Lower lobe of right lung (tissue), 2 donors: Measurements from ENCODE around the gene PTPRG. TPM values are rescaled to one million over a fixed set of nuclear protein-coding genes. Genes with fewer than 3 reads are reported as not detected.

Experiments used
- ATAC-seq, 2 donors: fragments of 200-7000 bp; cut with Tn5 transposase; one replicate each; pipeline ENCODE4 v1.9.1; 2020 to 2022; ENCODE audit warnings: mild to moderate bottlenecking in 2 of 2, moderate library complexity in 2 of 2
- DNase-seq: peaks from one replicate; pipeline ENCODE4 v3.0.0-alpha.2; 2020
- H3K27ac ChIP-seq: fragments of 200-600 bp; one replicate; pipeline ENCODE4 v1.8.0; 2022
- H3K27me3 ChIP-seq: fragments of 200-600 bp; one replicate; pipeline ENCODE4 v1.8.0; 2022; ENCODE audit warnings: low read depth
- H3K36me3 ChIP-seq: fragments of 200-600 bp; one replicate; pipeline ENCODE4 v1.8.0; 2022; ENCODE audit warnings: mild to moderate bottlenecking
- H3K4me1 ChIP-seq: fragments of 200-600 bp; one replicate; pipeline ENCODE4 v1.8.0; 2022
- H3K4me3 ChIP-seq: fragments of 200-600 bp; one replicate; pipeline ENCODE4 v1.8.0; 2022; ENCODE audit warnings: mild to moderate bottlenecking
- H3K9me3 ChIP-seq: fragments of 200-600 bp; one replicate; pipeline ENCODE4 v1.8.0; 2022
- CTCF ChIP-seq: fragments of 200-600 bp; IDR thresholded peaks from one replicate; pipeline ENCODE4 v1.8.0; 2022; ENCODE audit warnings: antibody characterized with exemption, mild to moderate bottlenecking
- intact Hi-C: fragments of 100-400 bp; cut with DNase I; formaldehyde crosslinking; loops from one replicate; pipeline ENCODE4 v1.11.0; 2022
- total RNA-seq: library from RNA; stranded (reverse); fragmentation: NEBNext Ultra II Directional; extraction: Animal tissue kit (Norgen Biotek cat#: 25700); gene quantifications from one replicate; pipeline ENCODE4 v1.2.1, GENCODE V29; 2021
- donor health status: DM: no; HTN: yes; CAD: no; lungs with severe emphysema.

The PTPRG gene
- total RNA-seq, 1 donor from 2014 or later, result 67.6 TPM

DNA sequence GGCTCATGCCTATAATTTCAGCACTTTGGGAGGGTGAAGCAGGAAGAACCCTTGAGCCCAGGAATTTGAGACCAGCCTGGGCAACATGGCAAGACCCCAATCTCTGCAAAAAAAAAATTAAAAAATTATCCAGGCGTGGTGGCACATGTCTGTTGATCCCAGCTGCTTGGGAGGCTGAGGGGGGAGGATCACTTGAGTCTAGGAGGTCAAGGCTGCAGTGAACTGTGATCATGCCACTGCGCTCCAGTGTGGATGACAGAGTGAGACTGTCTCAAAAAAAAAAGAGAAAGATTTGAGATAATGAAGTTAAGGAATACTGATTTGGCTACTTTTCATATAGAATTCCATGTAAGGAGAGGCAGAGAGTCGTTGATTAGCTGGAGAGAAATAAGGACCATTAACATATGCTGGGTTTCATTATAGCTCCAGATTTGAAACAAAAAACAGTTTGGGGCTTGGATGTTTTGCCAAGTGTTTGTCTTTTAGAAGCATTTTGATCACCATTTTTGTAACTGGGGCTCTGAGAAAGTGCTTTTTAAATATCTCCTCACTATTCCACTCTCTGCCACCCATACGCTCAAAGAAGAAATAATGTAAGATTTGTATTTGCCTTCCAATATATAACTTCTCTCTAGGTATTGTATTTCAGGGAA is 597.8 kb downstream of the PTPRG start:
- intact Hi-C loops, result no loop called here

DNA sequence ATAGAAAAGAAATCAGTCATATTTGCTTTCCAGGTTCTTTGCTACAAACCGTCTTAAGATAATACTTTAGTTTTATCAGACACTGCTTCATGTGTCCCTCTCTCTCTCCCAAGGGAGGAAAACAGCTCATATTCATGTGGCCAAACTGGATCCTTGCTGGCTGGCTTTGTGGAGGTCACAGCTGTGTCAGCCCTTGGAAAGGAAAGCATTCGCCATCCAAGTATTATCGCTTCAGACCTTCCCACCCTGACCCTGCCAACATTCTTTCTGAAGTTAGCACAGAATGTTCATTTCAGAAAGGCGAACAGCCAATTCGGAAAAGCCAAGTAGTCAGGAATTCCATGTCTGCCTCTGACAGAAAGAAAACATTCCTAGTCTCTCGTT is 598.3 kb downstream of the PTPRG start:
- DNase-seq (no peak), ATAC-seq (peak; percentile 81 to 84)
- no peaks in the 10 kb centered on the region for H3K9me3 ChIP-seq
- H3K27ac ChIP-seq, result peak overlapping the region; percentile 75
- H3K4me3 ChIP-seq, result no peak overlapping the region
- no peaks in the 10 kb centered on the region for H3K36me3 ChIP-seq
- intact Hi-C loops, result no loop called here
- TF ChIP-seq CTCF, result no peak
- peaks cover 32% of the 10 kb centered on the region for H3K4me1 ChIP-seq
- H3K27me3 ChIP-seq, result no peaks in the 10 kb centered on the region

More for the DNA sequence above, 597.8 kb downstream of the PTPRG start:
- Histone ChIP-seq H3K9me3 (no peaks in the 10 kb centered on the region), H3K27me3 (no peaks in the 10 kb centered on the region), H3K36me3 (no peaks in the 10 kb centered on the region), H3K27ac (peak overlapping the region; percentile 75), H3K4me1 (peaks cover 32% of the 10 kb centered on the region), H3K4me3 (no peak overlapping the region)
- ATAC-seq (no peak), DNase-seq (no peak)
- no peak for TF ChIP-seq CTCF

GRCh38 chr3:62161371-62161770 is 600.0 kb downstream of the PTPRG start:
- Histone ChIP-seq H3K4me1 (peaks cover 40% of the 10 kb centered on the region), H3K9me3 (no peaks in the 10 kb centered on the region), H3K4me3 (no peak overlapping the region), H3K36me3 (no peaks in the 10 kb centered on the region), H3K27ac (no peak overlapping the region), H3K27me3 (no peaks in the 10 kb centered on the region)
- ATAC-seq (no peak), DNase-seq (no peak)
- TF ChIP-seq CTCF, result no peak
- intact Hi-C loops, result no loop called here

DNA sequence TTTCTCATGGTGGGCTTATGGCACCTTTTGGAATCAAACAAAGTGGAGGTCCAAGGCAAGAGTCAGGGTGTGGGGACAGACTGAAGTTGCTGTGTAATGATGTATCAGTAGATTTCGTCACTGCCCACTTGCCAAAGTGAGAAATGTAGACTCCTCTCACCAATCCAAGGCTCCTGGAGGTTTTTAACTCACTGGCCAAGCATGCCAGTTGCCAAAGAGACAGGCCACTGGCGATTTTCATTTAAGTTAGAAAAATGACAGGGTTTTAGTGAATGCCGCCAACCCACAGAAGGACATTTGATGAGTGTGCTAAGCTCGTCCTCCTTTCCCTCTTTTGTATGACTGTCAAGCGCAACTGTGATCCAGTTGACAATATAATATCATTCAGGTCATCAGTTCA is 602.8 kb downstream of the PTPRG start:
- H3K9me3 ChIP-seq, result no peaks in the 10 kb centered on the region
- intact Hi-C loops, result no loop called here
- H3K4me1 ChIP-seq, result peaks cover 28% of the 10 kb centered on the region
- peak overlapping the region; percentile 22 for H3K27ac ChIP-seq
- no peaks in the 10 kb centered on the region for H3K27me3 ChIP-seq
- no peak for DNase-seq
- no peak overlapping the region for H3K4me3 ChIP-seq
- no peak for TF ChIP-seq CTCF
- peaks cover 6% of the 10 kb centered on the region for H3K36me3 ChIP-seq
- no peak for ATAC-seq

GRCh38 chr3:62164746-62165145 is 603.4 kb downstream of the PTPRG start:
- H3K27ac ChIP-seq, result peak overlapping the region; percentile 22
- intact Hi-C loops, result no loop called here

More at GRCh38 chr3:62164746-62165145, 603.4 kb downstream of the PTPRG start:
- H3K9me3 ChIP-seq, result no peaks in the 10 kb centered on the region
- TF ChIP-seq CTCF, result no peak
- no peak overlapping the region for H3K4me3 ChIP-seq
- H3K27me3 ChIP-seq, result no peaks in the 10 kb centered on the region
- ATAC-seq (no peak), DNase-seq (no peak)
- peaks cover 24% of the 10 kb centered on the region for H3K4me1 ChIP-seq
- H3K36me3 ChIP-seq, result peaks cover 6% of the 10 kb centered on the region
